GM11168 (cell line): Measurements from ENCODE around the gene BORCS6.
"Not testable (repeated sequence)": the region's sequence is repeated elsewhere in the genome, so short reads cannot be mapped to it uniquely, and the experiment has no call there.

Experiments
- in situ Hi-C: fragments of 300-500 bp; cut with MboI; formaldehyde crosslinking; loops from one replicate; pipeline ENCODE4 v1.12.0; 2022; ENCODE audit warnings: low sequenced_read_pairs; ENCODE audit not compliant: unreplicated experiment

BORCS6 gene

DNA sequence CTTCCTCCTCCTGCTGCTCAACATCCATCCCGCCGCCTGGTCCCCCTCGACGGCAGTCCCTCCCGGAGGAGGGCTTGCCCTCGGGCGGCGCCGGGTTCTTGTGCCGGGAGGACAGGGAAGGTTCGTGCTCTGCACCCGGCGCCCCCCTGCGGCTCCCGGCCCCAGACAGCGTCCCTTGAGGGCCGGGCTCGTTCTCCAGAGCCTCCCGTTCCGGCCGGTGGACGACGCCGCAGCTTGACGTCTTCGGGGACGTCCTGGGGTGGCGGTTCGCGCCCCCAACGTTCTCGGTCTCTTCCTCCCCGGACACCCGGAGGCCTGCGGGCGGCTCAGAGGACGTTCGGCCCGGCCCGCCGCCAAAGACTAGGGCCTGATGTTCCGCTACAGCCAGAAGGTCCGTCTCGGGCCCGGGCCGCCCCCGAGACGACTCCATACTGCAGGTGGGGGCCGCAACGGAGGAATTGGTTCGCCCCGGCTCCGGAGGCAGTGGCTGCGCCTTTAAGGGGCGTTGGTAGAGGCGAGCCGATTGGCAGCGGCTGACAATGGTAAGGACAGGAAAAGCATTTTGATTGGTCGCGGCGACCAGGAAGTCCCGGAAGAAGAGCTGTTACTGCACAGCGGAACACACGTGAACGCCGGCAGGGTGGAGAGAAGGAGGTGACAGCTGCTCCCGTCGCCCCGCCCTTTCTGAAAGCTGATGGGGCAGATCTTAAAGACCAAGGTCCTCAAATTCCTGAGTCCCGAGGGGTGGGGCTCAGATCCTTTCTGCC, at the start of gene BORCS6:
TSS of gene BORCS6 (minus strand) at position 470 of the 767 bp plus-strand sequence. CDS start at position 430, 40 bp downstream.
- in situ Hi-C loops = no loop called here

DNA sequence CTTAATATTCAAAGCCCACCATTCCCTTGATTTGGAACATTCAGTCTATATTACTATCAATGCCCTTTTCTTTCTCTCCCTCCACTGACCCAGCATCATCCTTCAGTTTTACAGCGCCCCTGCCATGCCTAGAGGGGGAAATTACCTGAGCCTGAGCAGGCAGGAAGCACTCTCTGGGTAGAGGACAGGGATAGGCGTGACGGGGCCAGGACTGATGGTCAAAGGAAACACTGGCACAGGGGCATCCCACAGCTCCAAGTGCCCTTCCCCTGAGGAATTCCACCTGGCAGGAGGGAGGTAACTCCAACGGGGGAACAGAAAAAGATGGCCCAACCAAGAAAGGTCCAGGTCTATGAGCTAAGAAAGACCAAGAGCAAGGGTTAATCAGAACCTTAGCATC, 47.9 kb upstream of the BORCS6 start:
- in situ Hi-C loops = no loop called here

DNA sequence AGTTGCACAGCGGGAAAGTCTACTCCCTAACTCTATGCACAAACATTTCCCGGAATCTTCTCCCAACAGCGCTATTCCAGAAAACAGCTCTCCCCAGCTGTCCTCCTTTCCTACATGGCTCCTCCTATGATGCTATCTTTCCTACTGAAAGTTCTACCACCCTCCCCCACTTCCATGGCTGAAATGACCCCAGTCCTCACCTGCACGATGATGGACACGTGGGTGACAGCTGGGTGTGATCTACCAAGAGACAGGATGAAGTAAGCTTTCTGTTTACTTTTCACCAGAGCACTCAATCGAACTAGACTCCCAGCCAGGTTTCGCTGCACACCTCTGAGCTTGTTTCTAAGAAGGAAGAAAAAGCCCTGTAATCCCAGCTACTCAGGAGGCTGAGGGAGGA, 47.2 kb upstream of the BORCS6 start:
- in situ Hi-C loops = no loop called here

DNA sequence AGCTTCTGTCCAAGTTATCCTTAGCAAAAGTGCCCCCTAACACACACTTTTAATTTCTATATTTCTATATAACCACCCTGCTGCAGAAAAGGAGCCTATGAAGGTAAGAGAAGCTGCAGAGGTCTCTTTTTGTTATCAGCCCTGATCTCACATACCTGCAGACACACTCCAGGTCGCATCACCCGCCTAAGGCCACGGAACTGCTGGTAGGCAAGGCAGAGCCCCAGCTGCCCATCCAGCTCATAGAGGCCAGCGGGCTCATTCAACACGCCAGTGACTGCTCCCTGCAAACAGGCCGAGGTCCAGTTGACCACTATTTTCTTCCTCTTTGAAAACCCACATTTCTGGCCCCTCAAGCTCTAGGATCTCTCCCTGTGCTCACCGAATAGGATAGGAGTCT, 45.7 kb upstream of the BORCS6 start:
- in situ Hi-C loops = no loop called here

GRCh38 chr17:8234361-8235270, 44.6 kb upstream of the BORCS6 start:
- in situ Hi-C loops = no loop called here

GRCh38 chr17:8231701-8232100, 41.7 kb upstream of the BORCS6 start:
- in situ Hi-C loops = no loop called here

- in situ Hi-C loops = no loop called here
Observed at GRCh38 chr17:8227238-8227581, 37.2 kb upstream of the BORCS6 start.

DNA sequence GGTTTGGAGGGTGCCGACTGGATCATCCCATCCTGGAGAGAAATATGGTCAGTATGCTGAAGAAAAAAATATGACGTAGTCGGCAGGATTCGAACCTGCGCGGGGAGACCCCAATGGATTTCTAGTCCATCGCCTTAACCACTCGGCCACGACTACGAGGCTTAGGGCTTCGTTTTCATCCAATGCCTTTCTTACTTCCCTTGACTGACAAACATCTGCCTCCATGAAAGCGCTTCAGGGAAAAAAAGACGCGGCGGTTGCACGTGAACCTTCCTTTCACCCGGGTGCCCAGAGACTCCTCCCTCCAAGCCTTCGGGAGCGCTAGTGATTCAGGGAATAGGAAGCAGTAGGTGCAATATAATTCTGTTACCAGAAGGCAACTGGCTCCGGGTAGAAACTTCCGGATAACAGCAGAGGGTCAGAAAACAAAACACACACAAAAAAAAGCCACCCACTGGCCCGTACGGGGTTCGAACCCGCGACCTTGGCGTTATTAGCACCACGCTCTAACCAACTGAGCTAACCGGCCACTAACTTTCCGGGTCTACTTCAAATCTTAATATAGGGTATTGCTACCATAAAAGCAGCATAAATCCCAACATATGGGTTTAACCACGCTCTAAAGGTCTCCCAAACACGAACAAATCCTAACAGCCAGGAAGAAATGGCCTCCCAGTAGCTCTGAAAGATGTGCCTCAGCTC, 36.7 kb upstream of the BORCS6 start:
- in situ Hi-C loops = no loop called here

DNA sequence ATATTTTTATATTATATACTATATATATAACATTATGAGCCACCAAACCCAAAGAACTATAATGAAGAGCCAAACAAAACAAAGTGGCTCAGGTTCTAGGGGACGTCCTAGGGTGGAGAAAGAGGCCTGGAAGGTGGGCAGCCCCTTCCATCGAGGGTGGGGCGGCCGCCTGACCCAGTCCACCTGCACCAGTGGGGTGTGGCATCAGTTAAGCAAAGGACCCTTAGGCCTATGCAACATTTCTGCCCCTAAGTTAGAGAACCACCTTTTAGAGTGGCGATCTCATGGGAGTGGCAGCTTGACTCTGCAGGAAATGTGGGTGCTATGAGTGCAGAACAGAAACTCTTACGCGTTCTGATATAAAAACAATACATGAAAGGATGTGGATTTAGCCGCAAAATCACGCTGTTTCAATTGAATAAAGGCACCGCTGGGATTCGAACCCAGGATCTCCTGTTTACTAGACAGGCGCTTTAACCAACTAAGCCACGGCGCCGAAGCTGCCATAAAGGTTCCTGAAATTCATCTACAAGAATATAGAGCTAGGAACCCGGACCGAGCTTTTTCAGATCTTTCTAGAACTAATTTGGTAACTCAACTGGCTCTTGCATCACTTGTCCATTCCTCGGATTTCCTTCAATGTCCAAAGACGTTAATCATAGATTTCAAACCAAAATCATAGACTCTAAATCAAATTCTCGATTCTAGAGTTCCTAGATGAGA, 36.0 kb upstream of the BORCS6 start:
- in situ Hi-C loops = no loop called here

GRCh38 chr17:8224891-8225812, 35.2 kb upstream of the BORCS6 start:
- in situ Hi-C loops = loop anchor here (5.0 kb wide), 1 partner anchor 77 kb away; no protein-coding TSS in a partner anchor

GRCh38 chr17:8223356-8224126, 33.6 kb upstream of the BORCS6 start:
- in situ Hi-C loops = loop anchor here (5.0 kb wide), 1 partner anchor 79 kb away; no protein-coding TSS in a partner anchor

DNA sequence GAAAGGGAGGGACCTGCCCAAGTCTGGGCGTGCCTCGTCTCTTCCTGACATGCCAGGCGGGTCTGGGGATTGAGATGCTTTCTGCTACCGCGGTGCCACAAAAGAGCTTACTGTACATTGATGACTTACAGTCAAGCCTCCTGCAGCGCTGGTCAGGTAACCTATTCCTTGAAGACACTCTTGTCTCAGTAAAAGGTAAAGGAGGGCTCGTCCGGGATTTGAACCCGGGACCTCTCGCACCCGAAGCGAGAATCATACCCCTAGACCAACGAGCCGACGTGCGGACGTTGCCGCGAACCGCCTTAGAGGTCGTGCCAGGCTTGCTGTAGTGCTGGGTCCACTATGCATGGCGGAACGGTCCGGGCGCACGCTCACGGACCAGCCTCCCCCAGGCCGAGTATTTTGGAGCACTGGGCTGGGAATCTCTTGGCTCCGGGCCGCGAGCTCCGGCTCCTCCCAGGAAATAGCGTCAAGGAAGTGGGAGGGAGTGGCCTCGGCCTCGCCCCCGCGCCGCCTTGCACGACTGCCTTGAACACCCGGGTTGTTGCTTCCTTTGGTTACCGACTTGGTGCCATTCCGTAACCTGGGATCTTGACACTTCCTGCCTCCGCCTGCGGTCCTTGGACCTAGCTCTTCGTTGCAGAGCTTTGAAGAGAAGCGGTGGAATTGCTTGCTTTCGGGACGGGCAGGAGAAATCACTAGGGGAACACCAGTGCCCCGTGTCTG, 32.8 kb upstream of the BORCS6 start:
- in situ Hi-C loops = loop anchor here (5.0 kb wide), 1 partner anchor 80 kb away; no protein-coding TSS in a partner anchor

DNA sequence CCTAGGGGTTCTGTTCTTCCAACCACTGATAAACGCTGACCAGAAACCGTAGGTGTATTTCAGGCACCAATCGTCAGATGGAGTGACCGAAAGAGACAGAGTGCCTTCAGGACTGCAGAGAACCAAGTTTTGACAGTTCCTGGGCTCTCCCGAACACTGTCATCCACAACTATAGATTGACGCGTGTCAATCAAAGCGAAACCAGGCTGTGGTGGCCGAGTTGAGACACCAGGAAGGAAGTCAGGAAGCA, 32.3 kb upstream of the BORCS6 start:
- in situ Hi-C loops = loop anchor here (5.0 kb wide), 1 partner anchor 80 kb away; no protein-coding TSS in a partner anchor

DNA sequence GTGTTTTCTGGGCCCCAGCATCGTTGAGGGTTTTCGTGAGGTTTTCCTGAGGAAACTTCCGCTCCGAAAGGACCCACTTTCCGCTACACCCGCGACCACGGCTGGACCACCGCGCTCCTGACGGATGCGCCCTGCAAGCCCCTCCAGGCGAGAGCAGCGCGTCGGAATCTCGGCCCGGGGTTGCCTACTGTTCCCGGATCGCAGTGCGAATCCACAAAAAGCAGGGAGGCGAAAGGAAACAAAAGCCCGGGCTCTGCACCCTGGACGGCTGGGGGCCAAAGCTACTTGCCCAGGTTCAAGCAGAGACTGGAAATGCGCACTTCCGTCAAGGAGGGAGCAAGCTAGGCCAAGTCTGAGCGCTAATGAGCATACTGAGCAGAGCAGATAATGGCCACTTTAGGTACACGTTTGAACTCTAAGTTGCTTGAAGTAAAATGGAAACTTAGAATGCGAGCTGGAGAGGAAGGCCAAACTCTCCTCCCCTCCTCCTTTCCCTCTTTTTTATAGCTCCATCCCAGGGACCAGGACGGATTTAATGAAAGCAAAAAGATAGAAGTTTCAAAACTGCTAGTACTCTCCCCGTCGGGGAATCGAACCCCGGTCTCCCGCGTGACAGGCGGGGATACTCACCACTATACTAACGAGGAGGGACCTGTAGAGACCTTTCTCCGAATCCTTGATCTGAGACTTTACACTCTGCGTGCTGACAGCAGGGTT, 31.8 kb upstream of the BORCS6 start:
- in situ Hi-C loops = loop anchor here (5.0 kb wide), 1 partner anchor 80 kb away; no protein-coding TSS in a partner anchor

DNA sequence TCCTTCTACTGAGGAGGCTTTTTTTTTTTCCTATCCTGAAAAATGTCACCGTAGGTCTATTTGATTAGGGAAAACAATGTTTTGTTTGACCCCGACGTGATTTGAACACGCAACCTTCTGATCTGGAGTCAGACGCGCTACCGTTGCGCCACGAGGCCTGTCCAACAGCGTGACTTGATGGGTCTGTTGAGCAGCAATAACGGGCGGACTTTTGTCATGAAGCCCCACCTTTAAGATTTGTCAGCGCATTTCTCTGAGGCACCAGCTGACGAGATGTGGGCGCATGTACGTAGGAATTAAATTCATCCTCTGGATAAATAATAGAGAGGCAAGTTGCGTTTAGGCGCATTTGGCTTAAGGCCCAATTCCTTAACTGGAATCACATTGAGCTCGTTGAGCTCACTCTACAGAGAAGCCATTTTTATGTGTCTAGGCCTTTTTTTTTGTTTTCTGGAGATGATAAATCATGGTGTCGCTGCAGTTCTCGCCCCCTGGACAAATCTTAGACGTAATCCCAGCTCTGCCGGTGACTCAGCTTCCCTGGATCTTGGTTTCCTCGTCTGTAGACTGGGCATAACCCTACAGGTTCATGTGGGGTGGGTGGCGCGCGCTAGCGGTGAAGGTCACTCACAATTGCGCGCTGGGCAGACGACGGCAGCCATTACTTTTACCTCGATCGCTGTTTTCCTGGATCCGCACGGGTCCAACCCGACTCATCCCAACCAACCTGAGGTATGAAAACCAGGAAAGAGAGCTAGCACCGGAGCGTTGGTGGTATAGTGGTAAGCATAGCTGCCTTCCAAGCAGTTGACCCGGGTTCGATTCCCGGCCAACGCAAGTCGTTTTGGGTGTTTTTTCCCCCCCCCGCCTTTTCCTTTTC, 31.0 kb upstream of the BORCS6 start:
- in situ Hi-C loops = loop anchor here (5.0 kb wide), 1 partner anchor 81 kb away; no protein-coding TSS in a partner anchor

- in situ Hi-C loops = not testable (repeated sequence)
Observed at GRCh38 chr17:8214000-8214399, 24.0 kb upstream of the BORCS6 start.
